Esophagus squamous epithelium (tissue), 4 donors: Measurements from ENCODE around the gene ZDHHC17.

Experiments
- CTCF ChIP-seq, 6 experiments: fragments of 450-650 bp in 4 of 6; fragments of 200-600 bp in 2 of 6; sonication (generic) in 2 of 6; IDR thresholded peaks; one replicate each; pipeline ENCODE4 v1.5.1; 2016 to 2019; ENCODE audit warnings: antibody characterized with exemption in 6 of 6, mild to moderate bottlenecking in 4 of 6, moderate library complexity in 4 of 6
- POLR2A ChIP-seq, 4 donors: fragments of 450-650 bp; IDR thresholded peaks; one replicate each; pipeline ENCODE4 v1.6.1; 2017; ENCODE audit warnings: antibody characterized with exemption in 4 of 4, mild to moderate bottlenecking in 4 of 4, moderate library complexity in 3 of 4

DNA sequence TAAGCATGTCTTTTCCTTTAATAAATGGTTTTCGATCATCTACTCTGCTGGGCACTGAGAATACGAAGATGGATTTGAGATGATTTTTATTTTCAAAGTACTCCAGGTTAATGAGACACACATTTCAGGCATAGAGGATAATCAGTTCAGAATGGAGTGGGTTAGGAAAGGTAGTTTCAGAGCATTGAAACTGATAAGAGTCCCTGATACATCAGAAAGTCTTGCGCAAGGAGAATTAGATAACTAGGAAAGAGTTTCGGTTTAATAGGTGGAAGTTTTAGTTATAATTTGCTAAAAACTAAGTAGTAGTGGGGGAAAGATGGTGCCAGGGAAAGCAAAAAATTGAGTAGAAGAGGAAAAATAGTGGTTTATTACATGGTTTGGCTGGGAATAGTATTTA is 50.1 kb downstream of the ZDHHC17 start:
- no peak for TF ChIP-seq CTCF (IDR thresholded peaks at IDR 0.05)
- no peak for TF ChIP-seq POLR2A (IDR thresholded peaks at IDR 0.05)
